ENCODE measurements around the gene PAX8.

- TF ChIP-seq EZH2 (IDR thresholded peaks at IDR 0.05; ENCODE audit: borderline replicate concordance, low read depth, low read length, poor library complexity, severe bottlenecking) (no peak), CTCF (conservative IDR thresholded peaks at IDR 0.05; ENCODE audit: low read depth, low read length) (no peak)
Observed at GRCh38 chr2:113227698-113228097, 51.0 kb downstream of the PAX8 start.
